Fibroblast of lung (primary cell): ENCODE data around the gene CYSTM1. TPM values are rescaled to one million over a fixed set of nuclear protein-coding genes. Genes with fewer than 3 reads are reported as not detected.
A peak's percentile ranks its signal among the peaks of the same experiment; 100 is the strongest.

ENCODE experiments used
- DNase-seq, 2 donors: peaks; one replicate each; pipeline versions ENCODE4 v3.0.0 to v3.0.0-alpha.2; 2010; ENCODE audit warnings: low read depth in 2 of 2
- H2AFZ ChIP-seq: 2 replicates; pipeline ENCODE4 v1.5.1; 2012; ENCODE audit warnings: low read length, control low read depth, inconsistent platforms
- H3K27ac ChIP-seq: 2 replicates; pipeline ENCODE4 v1.5.1; 2011; ENCODE audit warnings: low read length, control low read depth; ENCODE audit not compliant: insufficient read depth
- H3K27me3 ChIP-seq: 2 replicates; pipeline ENCODE4 v1.5.1; 2011; ENCODE audit warnings: mild to moderate bottlenecking, low read length; ENCODE audit not compliant: control insufficient read depth, insufficient read depth
- H3K36me3 ChIP-seq: 2 replicates; pipeline ENCODE4 v1.5.1; 2011; ENCODE audit warnings: low read length; ENCODE audit not compliant: control insufficient read depth, insufficient read depth
- H3K4me1 ChIP-seq: 2 replicates; pipeline ENCODE4 v1.5.1; 2011; ENCODE audit warnings: low read length; ENCODE audit not compliant: control insufficient read depth, insufficient read depth; ENCODE audit errors: extremely low read depth
- H3K4me2 ChIP-seq: 2 replicates; pipeline ENCODE4 v1.5.1; 2011; ENCODE audit warnings: low read length, control low read depth; ENCODE audit not compliant: insufficient read depth; ENCODE audit errors: extremely low read depth
- H3K4me3 ChIP-seq, 4 experiments: fragments of 200-600 bp in 1 of 4; sonication (generic) in 1 of 4; replicated peaks in 1 of 4; 2 replicates each; pipeline ENCODE4 v1.5.1; 2011 to 2016; ENCODE audit warnings: low read length in 4 of 4, low read depth in 3 of 4, mild to moderate bottlenecking in 3 of 4, control low read depth in 2 of 4, inconsistent platforms in 1 of 4, mixed read lengths in 1 of 4; ENCODE audit not compliant: insufficient read depth in 1 of 4; ENCODE audit errors: control extremely low read depth in 1 of 4
- H3K79me2 ChIP-seq: 2 replicates; pipeline ENCODE4 v1.5.1; 2012; ENCODE audit warnings: mild to moderate bottlenecking, low read length, inconsistent platforms; ENCODE audit not compliant: control insufficient read depth, insufficient read depth
- H3K9ac ChIP-seq: 2 replicates; pipeline ENCODE4 v1.5.1; 2011; ENCODE audit warnings: mild to moderate bottlenecking, low read length, control low read depth; ENCODE audit not compliant: insufficient read depth
- H3K9me3 ChIP-seq: 2 replicates; pipeline ENCODE4 v1.5.1; 2012; ENCODE audit warnings: low read depth, low read length; ENCODE audit not compliant: control insufficient read depth, insufficient read depth
- H4K20me1 ChIP-seq: 2 replicates; pipeline ENCODE4 v1.5.1; 2011; ENCODE audit warnings: low read length; ENCODE audit not compliant: control insufficient read depth, insufficient read depth; ENCODE audit errors: extremely low read depth
- EZH2 ChIP-seq: IDR thresholded peaks from 2 replicates; pipeline ENCODE4 v1.5.1; 2012; ENCODE audit warnings: low read length, control low read depth, mild to moderate bottlenecking; ENCODE audit errors: missing control alignments
- polyA minus RNA-seq: library from RNA; depleted of rRNA, polyadenylated mRNA; stranded (reverse); fragments of >200 nt; gene quantifications from 2 replicates; pipeline ENCODE4 v1.2.3, GENCODE V29; 2011; ENCODE audit warnings: low replicate concordance
- polyA plus RNA-seq, 2 donors: library from polyadenylated mRNA; depleted of rRNA in 1 of 2; stranded (reverse) in 1 of 2; unstranded in 1 of 2; fragments of >200 nt; gene quantifications; 2 replicates each; pipeline ENCODE4 v1.2.1, GENCODE V29; 2011 to 2012; ENCODE audit warnings: missing spikeins in 1 of 2
- total RNA-seq: library from RNA; depleted of rRNA; stranded (reverse); fragments of >200 nt; gene quantifications from 2 replicates; pipeline ENCODE4 v1.2.1, GENCODE V29; 2014
- TF ChIP-seq, protein P1 (sequence below), 2 donors: IDR thresholded peaks in 1 of 2; conservative IDR thresholded peaks in 1 of 2; 1 replicate in 1 of 2; 2 replicates in 1 of 2; pipeline ENCODE4 v1.5.1; 2011 to 2012; ENCODE audit warnings: low read length in 2 of 2, control low read depth in 1 of 2, inconsistent platforms in 1 of 2, low read depth in 1 of 2, mild to moderate bottlenecking in 1 of 2

The CYSTM1 gene
- 18.7 and 24.3 TPM in 2 replicates for total RNA-seq
- 35.8 and 38.4 TPM in 2 replicates for polyA plus RNA-seq
- 49.1 and 51.7 TPM in 2 replicates for polyA plus RNA-seq (2012)
- 48.8 and 70.1 TPM in 2 replicates for polyA minus RNA-seq

GRCh38 chr5:140174465-140175366 is at the start of gene CYSTM1:
Gene CYSTM1 (plus strand): TSS chr5:140175188. CDS start chr5:140194466, 19,278 bp downstream.
- H2AFZ ChIP-seq, result peak within 1 kb of the TSS; percentile 57
- peak within 1 kb of the TSS; percentile 89 for H3K4me2 ChIP-seq
- H3K27me3 ChIP-seq, result no peaks in the 10 kb centered on the region
- no peaks in the 10 kb centered on the region for H3K36me3 ChIP-seq
- peaks cover 3% of the 10 kb centered on the region for H3K4me1 ChIP-seq
- DNase-seq, result peak; percentile 91 to 94
- H3K9me3 ChIP-seq, result no peaks in the 10 kb centered on the region
- H3K27ac ChIP-seq, result peak within 1 kb of the TSS; percentile 91
- H3K9ac ChIP-seq, result peak within 1 kb of the TSS; percentile 89
- TF ChIP-seq, protein P1, sequence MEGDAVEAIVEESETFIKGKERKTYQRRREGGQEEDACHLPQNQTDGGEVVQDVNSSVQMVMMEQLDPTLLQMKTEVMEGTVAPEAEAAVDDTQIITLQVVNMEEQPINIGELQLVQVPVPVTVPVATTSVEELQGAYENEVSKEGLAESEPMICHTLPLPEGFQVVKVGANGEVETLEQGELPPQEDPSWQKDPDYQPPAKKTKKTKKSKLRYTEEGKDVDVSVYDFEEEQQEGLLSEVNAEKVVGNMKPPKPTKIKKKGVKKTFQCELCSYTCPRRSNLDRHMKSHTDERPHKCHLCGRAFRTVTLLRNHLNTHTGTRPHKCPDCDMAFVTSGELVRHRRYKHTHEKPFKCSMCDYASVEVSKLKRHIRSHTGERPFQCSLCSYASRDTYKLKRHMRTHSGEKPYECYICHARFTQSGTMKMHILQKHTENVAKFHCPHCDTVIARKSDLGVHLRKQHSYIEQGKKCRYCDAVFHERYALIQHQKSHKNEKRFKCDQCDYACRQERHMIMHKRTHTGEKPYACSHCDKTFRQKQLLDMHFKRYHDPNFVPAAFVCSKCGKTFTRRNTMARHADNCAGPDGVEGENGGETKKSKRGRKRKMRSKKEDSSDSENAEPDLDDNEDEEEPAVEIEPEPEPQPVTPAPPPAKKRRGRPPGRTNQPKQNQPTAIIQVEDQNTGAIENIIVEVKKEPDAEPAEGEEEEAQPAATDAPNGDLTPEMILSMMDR (conservative IDR thresholded peaks at IDR 0.05 in 1 of 2, IDR thresholded peaks at IDR 0.05 in 1 of 2; ENCODE audit: low read depth in 1 of 2, low read length in 2 of 2), result no peak
- no peak for TF ChIP-seq EZH2
- H3K79me2 ChIP-seq, result peaks cover 4% of the 10 kb centered on the region
- H4K20me1 ChIP-seq, result no peaks in the 10 kb centered on the region
- H3K4me3 ChIP-seq, result peak within 1 kb of the TSS; percentile 69 to 96 (median 86)

GRCh38 chr5:140125637-140126036 is 49.4 kb upstream of the CYSTM1 start, which contains the start of gene IGIP:
Gene IGIP (plus strand): TSS chr5:140125937. CDS start chr5:140128477, 2,540 bp downstream.
- H3K9ac ChIP-seq, result no peak within 1 kb of the TSS
- no peaks in the 10 kb centered on the region for H3K9me3 ChIP-seq
- no peak within 1 kb of the TSS for H3K4me2 ChIP-seq
- no peak within 1 kb of the TSS for H3K4me3 ChIP-seq
- H3K4me1 ChIP-seq, result peaks cover 4% of the 10 kb centered on the region
- TF ChIP-seq, protein P1 (conservative IDR thresholded peaks at IDR 0.05 in 1 of 2, IDR thresholded peaks at IDR 0.05 in 1 of 2; ENCODE audit: low read depth in 1 of 2, low read length in 2 of 2), result no peak
- TF ChIP-seq EZH2, result no peak
- no peaks in the 10 kb centered on the region for H4K20me1 ChIP-seq
- DNase-seq, result no peak
- H3K27me3 ChIP-seq, result no peaks in the 10 kb centered on the region
- no peak within 1 kb of the TSS for H3K27ac ChIP-seq
- no peaks in the 10 kb centered on the region for H3K36me3 ChIP-seq
- peaks cover 14% of the 10 kb centered on the region for H3K79me2 ChIP-seq
- H2AFZ ChIP-seq, result no peak within 1 kb of the TSS

DNA sequence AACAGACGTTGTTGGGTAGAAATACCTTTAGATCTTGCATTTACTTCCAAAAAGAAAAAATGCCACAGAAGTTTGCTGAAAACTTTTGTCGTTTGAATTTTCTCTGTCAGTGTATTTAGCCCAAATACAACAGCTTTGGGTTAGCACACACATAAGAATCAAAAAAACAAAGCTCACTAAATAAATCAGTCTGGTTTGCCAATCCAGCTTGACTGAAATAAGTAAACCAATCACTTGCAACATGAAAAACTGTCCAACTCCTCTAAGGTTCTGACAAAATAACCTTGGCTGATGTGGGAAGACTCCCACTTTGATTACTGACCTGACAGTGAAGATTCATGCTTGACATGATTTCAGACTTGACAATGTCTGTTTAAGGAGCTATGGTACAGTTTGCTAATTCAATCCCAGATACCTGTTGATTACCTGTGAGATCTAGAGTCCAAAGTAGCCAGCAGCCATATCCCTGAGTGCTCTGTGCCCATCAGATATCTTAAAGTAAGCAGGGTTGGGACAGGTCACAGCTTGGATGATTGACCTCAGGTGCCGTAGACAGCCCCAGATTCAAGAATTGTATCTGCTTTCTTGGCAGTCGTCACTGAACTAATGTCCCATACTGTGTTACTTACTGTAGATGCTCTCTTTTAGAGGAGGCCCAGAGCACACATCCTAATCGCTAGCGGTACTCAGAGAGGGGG is 48.5 kb upstream of the CYSTM1 start:
- no peak overlapping the region for H3K27ac ChIP-seq
- DNase-seq, result no peak

More for the DNA sequence above, 48.5 kb upstream of the CYSTM1 start:
- Histone ChIP-seq H3K36me3 (no peaks in the 10 kb centered on the region), H3K4me2 (no peak overlapping the region), H3K9me3 (no peaks in the 10 kb centered on the region), H2AFZ (no peak overlapping the region), H3K79me2 (peaks cover 14% of the 10 kb centered on the region), H3K4me3 (no peak overlapping the region), H3K27me3 (no peaks in the 10 kb centered on the region), H3K9ac (no peak overlapping the region), H4K20me1 (no peaks in the 10 kb centered on the region), H3K4me1 (peaks cover 7% of the 10 kb centered on the region)
- TF ChIP-seq, protein P1 (conservative IDR thresholded peaks at IDR 0.05 in 1 of 2, IDR thresholded peaks at IDR 0.05 in 1 of 2; ENCODE audit: low read depth in 1 of 2, low read length in 2 of 2), result no peak
